ENCODE results near the gene GPD2. TPM values are rescaled to one million over a fixed set of nuclear protein-coding genes. Genes with fewer than 3 reads are reported as not detected.

Gene GPD2
- total RNA-seq, 2 donors from 2014 or later: 61.1 to 76.2 TPM

DNA sequence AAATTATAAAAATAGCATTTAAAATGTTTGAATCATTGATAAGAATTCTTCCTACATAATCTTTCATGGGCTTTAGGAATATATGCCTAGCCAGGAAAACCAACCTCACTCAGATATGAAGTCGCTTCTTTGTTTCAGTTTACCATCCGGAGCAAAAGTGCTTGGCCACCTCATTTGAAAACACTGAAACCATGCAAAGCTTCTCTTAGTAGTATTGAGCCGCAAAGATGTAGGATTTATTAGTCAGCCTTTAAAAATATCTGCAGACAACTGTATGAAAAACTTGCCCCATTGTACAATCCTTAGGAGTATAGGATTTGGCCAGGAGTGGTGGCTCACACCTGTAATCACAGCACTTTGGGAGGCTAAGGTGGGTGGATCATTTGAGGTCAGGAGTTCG is 24.3 kb upstream of the GPD2 start:
- no peak overlapping the region for H3K4me3 ChIP-seq
- H3K9me3 ChIP-seq: no peaks in the 10 kb centered on the region
- intact Hi-C loops (cut with DNase I): no loop called here
- no peak for DNase-seq
- no peaks in the 10 kb centered on the region for H3K4me1 ChIP-seq
- no peak overlapping the region for H3K9ac ChIP-seq (ENCODE audit: low read depth in 2 of 2, low read length in 2 of 2)
- H3K27me3 ChIP-seq: no peaks in the 10 kb centered on the region
- TF ChIP-seq, protein P1, sequence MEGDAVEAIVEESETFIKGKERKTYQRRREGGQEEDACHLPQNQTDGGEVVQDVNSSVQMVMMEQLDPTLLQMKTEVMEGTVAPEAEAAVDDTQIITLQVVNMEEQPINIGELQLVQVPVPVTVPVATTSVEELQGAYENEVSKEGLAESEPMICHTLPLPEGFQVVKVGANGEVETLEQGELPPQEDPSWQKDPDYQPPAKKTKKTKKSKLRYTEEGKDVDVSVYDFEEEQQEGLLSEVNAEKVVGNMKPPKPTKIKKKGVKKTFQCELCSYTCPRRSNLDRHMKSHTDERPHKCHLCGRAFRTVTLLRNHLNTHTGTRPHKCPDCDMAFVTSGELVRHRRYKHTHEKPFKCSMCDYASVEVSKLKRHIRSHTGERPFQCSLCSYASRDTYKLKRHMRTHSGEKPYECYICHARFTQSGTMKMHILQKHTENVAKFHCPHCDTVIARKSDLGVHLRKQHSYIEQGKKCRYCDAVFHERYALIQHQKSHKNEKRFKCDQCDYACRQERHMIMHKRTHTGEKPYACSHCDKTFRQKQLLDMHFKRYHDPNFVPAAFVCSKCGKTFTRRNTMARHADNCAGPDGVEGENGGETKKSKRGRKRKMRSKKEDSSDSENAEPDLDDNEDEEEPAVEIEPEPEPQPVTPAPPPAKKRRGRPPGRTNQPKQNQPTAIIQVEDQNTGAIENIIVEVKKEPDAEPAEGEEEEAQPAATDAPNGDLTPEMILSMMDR (IDR thresholded peaks at IDR 0.05): no peak
- H3K36me3 ChIP-seq: no peaks in the 10 kb centered on the region
- no peak overlapping the region for H3K27ac ChIP-seq

DNA sequence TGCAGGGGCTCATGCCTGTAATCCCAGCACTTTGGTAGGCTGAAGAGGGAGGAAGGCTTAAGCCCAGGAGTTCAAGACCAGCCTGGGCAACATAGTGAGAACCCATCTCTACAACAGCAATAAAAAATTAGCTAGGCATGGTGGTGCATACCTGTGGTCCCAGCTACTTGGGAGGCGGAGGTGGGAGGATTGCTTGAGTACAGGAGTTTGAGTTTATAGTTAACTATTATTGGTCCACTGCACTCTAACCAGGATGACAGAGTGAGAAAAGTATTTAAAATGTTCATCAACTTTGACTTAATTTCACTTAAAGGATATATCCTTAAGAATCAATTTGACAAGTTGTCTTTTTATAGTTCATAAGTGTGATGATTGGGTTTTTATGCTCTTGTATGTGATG is 14.3 kb upstream of the GPD2 start:
- Histone ChIP-seq H3K27me3 (no peaks in the 10 kb centered on the region), H3K27ac (no peak overlapping the region), H3K36me3 (no peaks in the 10 kb centered on the region), H3K4me3 (no peak overlapping the region), H3K4me1 (no peaks in the 10 kb centered on the region), H3K9ac (ENCODE audit: low read depth in 2 of 2, low read length in 2 of 2) (no peak overlapping the region), H3K9me3 (no peaks in the 10 kb centered on the region)
- intact Hi-C loops (cut with DNase I): no loop called here
- no peak for DNase-seq
- TF ChIP-seq, protein P1 (IDR thresholded peaks at IDR 0.05): no peak

- no peaks in the 10 kb centered on the region for H3K9me3 ChIP-seq
- H3K4me3 ChIP-seq: no peak overlapping the region
- TF ChIP-seq, protein P1 (IDR thresholded peaks at IDR 0.05): no peak
- intact Hi-C loops (cut with DNase I): no loop called here
- H3K27me3 ChIP-seq: no peaks in the 10 kb centered on the region
- H3K27ac ChIP-seq: no peak overlapping the region
- H3K36me3 ChIP-seq: no peaks in the 10 kb centered on the region
- DNase-seq: no peak
- H3K9ac ChIP-seq (ENCODE audit: low read depth in 2 of 2, low read length in 2 of 2): no peak overlapping the region
- no peaks in the 10 kb centered on the region for H3K4me1 ChIP-seq
These were observed 12.4 kb upstream of the GPD2 start for GRCh38 chr2:156423674-156424282.

DNA sequence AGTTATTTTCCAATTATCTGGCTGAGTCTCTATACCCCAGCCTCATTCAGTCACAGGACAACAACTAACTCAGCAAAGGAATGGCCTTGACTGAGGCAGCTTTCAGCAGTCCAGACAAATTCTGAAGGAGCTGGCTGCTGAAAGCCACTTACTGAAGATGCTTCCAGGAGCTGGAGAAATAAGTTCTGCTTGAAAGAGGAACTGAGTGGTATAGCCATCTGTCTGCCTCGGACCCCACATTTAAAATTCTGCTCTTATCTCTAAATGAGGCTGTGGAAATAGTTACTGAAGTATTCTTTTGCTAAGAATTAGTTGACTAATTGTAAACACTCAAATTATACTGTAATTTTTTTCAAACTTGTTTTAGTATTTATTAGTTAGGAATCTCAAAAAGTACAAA is 9.1 kb upstream of the GPD2 start:
- intact Hi-C loops (cut with DNase I): no loop called here
- Histone ChIP-seq H3K27ac (no peak overlapping the region), H3K36me3 (no peaks in the 10 kb centered on the region), H3K9ac (ENCODE audit: low read depth in 2 of 2, low read length in 2 of 2) (no peak overlapping the region), H3K27me3 (no peaks in the 10 kb centered on the region), H3K9me3 (no peaks in the 10 kb centered on the region), H3K4me1 (no peaks in the 10 kb centered on the region), H3K4me3 (no peak overlapping the region)
- no peak for DNase-seq
- TF ChIP-seq, protein P1 (IDR thresholded peaks at IDR 0.05): no peak

- Histone ChIP-seq H3K4me1 (no peaks in the 10 kb centered on the region), H3K9me3 (no peaks in the 10 kb centered on the region), H3K27me3 (no peaks in the 10 kb centered on the region), H3K9ac (ENCODE audit: low read depth in 2 of 2, low read length in 2 of 2) (no peak overlapping the region), H3K4me3 (no peak overlapping the region), H3K27ac (no peak overlapping the region), H3K36me3 (no peaks in the 10 kb centered on the region)
- intact Hi-C loops (cut with DNase I): no loop called here
- no peak for DNase-seq
- TF ChIP-seq, protein P1 (IDR thresholded peaks at IDR 0.05): no peak
These were observed 7.0 kb upstream of the GPD2 start for GRCh38 chr2:156429211-156429610.

All from colonic mucosa (tissue), 4 donors.